ENCODE results near the gene PLAU.
"Not testable (repeated sequence)": the region's sequence is repeated elsewhere in the genome, so short reads cannot be mapped to it uniquely, and the experiment has no call there.

The PLAU gene

DNA sequence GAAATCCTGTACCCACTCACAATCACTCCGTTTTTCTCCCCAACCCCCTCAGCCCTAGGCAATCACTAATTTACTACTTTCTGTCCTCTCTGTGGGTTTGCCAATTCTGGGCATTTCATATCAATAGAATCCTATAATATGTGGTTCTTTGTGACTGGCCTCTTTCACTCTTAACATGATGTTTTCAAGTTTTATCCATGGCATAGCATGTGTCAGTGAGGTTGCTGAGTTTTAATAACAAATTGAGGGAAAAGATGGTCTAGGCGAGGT is 11.9 kb downstream of the PLAU start:
- no peak for DNase-seq

DNA sequence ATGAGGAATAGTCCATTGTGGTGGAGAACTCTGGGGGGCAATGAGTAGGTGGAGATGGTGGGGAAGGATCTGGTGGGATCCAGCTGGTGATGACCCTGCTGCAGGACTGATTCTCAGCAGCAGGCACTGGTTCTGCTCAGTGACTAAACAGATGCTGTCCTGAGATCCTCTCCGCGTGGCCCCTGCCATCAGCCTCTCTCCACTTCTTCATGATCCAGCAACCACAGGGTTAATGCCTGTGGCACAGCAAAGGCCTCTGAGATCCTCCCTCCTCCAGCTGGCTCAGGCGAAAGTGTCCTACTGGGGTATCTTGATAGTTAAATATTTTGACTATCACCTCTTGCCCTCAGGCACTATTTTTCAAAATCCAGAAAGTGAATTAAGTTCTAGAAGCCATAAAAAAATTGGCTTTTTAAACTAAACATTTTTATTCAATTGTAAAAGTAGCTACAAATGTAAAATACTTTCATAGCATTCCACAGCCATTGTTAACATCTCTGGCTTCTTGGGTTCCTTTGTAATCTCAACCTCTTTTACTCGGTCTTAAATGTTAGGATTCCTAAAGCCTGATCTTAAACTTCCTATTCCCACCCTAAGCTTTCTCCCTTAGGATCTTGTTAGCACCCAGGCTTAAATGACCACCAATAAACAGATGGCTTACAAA is 13.1 kb downstream of the PLAU start:
- DNase-seq: no peak

DNA sequence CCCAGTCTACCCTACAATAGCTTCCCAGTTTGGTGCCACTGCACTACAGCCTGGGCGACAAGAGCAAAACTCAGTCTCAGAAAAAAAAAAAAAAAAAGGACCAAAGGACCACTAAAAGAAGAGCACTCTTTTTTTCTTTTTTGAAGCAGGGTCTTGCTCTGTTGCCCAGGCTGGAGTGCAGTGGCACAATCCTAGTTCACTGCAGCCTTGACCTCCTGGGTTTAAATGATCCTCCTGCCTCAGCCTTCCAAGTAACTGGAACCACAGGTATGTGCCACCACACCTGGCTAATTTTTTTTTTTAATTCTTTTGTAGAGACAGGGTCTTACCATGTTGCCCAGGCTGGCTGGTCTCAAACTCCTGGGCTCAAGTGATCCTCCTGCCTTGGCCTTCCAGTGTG is 14.0 kb downstream of the PLAU start:
- no peak for DNase-seq

DNA sequence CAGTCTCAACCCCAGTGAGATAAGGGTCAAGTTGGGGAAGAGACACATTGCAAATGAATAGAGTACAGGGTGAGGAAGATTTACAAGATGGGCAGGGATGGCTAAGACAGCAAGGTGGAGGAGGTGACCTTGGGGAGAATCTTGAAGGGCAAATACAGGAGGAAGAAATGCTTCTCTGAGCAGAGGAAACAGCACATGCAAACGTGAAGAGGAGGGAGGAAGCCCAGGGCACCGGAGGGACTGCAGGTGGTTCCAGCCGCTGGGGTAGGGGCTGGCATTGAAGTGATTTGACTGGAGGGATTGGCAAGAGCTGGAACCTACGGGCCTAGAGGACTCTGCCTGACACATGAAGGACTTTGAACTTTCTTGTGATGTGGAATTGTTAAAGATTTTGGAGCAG is 14.6 kb downstream of the PLAU start:
- no peak for DNase-seq

DNA sequence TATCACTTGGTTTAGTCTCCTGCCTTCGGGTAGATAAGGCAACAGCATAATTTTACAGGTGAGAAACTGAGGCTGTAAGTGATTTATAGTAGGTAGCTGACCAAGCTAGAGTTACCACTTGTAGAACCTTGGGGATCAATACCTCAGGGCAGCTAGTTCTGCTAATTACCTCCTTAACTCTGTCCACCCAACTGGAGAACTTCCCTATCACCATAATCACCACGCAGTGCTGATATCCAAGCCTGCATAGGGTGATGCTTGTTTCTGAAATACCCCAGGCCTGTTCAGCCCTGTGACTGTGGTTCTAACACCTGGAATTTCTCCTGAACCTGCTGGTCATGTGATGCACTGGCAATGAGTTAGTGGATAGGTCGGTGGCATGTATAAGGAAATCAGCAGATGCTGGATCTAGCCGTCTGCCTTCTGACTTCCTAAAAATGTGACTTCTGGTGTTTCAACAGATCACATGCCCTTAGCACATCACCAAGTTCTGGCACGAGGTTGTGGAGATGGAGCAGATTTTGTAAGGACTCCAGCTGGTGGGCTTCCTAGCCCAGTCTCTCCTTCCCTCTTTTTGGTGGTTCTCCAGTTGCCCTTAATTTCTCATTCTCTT is 15.3 kb downstream of the PLAU start:
- DNase-seq: no peak

DNA sequence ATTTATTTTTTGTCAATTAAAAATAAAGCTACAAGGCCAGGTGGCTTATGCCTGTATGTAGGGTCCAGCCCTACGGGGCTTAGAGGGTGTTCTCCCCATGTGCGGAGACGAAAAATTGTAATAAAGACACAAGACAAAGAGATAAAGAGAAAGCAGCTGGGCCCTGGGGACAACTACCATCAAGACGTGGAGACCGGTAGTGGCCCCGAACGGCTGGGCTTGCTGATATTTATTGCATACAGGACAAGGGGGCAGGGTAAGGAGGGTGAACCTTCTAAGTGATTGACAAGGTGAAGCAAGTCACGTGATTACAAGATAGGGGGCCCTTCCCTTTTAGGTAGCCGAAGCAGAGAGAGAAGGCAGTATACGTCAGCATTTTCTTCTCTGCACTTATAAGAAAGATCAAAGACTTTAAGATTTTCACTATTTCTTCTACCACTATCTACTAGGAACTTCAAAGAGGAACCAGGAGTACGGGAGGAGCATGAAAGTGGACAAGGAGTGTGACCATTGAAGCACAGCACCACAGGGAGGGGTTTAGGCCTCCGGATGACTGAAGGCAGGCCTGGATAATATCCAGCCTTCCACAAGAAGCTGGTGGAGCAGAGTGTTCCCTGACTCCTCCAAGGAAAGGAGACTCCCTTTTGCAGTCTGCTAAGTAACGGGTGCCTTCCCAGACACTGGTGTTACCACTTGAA is 19.8 kb downstream of the PLAU start:
- DNase-seq: not testable (repeated sequence)

DNA sequence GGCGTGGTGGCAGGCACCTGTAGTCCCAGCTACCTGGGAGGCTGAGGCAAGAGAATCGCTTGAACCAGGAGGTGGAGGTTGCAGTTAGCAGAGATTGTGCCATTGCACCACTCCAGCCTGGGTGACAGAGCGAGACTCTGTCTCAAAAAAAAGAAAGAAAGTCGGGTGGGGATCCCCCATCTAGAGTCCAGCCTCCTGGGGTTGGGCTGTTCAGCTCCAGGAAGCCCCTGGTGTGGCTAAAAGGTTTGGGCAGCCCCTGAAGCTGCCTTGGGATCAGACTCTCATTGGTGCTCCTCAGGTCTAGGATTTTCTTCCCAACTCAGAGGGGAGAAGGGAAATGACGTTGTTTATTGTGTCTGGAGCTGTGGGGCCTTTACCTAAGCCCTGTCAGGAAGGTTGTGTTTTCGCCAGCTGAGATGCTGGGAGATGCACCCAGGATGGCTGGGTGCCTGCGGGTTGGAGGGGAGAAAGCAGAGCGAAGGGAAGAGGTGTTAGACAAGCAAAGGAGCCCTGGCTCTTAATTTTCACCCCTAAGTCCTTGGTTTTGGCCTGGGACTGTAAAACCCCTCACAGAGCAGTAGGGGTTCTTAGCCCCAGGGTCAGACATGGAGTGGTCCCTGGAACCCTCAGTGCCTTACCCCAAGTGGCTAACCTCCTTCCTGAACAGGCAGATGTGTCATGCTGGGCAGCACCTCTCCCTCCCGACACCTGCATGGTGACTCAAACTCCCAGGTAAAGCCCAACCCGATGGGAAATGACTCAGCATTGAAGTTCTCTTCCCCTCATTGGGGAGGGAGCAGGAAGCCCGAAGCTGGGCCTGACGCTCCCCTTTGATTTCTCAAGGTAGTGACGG is 21.1 kb downstream of the PLAU start:
- peak in 3 of 5 experiments; percentile 16 to 69 (median 38) for DNase-seq

DNA sequence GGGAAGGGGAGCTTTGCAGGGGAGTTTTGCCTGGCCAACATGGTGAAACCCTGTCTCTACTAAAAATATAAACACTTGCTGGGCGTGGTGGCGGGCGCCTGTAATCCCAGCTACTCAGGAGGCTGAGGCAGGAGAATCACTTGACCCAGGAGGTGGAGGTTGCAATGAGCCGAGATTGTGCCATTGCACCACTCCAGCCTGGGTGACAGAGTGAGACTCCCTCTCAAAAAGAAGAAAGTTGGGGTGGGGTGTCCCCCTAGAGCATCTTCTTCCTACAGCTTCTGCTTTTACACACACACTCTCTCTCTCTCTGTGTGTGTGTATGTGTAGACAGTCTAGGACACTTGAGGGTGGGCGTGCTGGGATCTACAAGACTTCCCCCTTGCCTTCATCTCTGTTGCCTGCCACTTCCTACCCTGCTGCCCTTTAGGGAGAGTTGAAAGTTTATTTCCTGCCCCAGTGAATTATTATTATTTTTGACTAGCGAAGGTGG is 21.7 kb downstream of the PLAU start:
- DNase-seq: no peak

DNA sequence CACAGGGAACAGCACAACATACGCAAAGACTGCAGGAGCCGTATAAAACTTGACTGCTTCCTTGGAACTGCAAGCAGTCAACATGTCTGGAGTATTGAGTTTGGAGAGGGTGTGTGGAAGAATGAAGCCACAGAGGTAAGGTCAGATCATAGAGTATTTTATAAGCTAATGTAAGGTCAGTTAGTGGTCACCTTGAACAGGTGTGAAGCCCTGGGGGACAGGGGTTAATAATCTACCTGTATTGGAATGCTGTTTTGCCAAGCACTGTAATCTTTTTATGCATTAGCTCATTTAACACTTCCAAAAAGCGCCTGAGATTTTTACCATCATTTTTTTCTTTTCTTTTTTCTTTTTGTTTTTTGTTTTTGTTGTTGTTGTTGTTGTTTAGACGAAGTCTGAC is 23.1 kb downstream of the PLAU start:
- no peak for DNase-seq

DNA sequence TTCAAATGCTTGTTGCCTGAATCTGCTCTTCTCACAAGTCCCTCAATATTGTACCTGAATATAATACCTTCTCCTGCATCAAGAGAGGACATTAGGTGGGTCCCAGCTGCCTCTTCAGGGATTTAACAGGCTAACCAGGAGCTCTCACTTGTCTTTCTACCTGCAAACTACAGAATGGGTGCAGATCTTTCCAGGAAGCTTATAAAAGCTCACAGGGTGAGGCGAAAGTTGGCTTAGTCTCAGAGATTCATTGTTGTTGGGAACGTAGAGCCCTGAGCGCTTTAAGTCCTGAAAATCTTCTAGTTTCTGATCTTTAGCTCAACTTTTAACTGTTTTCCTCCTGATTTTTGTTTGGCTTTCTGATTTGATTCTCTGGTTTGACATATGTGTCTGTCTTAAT is 25.0 kb downstream of the PLAU start:
- DNase-seq: no peak

DNA sequence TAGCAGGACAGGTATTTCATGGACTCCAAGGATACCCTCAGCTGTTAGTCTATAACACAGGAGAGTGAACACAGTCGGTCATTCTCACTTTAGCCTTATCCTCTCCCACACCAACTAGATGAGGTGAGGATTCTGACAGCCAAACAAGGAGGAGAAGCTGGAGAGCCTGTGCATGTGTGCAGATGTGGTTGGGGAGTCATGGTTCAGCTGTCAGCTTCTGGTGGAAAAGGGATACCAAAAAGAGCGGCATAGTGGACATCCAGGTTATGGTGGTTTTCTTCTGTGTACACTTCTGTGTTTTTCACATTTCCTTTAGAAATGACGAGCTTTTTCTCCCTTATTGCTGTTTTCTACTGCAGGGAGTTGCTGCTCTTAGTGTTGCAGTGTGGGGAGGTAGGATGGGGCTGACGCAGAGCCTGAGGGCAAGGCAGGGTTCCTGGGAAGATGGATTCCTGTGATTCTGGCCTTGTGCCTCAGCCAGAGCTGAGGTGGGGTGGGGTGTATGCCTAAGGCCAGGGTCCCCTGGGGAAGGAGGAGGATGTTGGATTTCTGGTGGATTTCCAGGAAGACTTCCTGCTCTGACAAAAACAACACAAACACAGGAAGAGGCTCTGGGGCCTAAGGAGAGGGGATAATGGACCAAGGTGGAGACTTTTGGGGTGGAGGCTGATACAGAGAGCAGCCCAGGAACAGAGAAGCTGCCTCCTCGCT is 26.6 kb downstream of the PLAU start:
- no peak for DNase-seq

DNA sequence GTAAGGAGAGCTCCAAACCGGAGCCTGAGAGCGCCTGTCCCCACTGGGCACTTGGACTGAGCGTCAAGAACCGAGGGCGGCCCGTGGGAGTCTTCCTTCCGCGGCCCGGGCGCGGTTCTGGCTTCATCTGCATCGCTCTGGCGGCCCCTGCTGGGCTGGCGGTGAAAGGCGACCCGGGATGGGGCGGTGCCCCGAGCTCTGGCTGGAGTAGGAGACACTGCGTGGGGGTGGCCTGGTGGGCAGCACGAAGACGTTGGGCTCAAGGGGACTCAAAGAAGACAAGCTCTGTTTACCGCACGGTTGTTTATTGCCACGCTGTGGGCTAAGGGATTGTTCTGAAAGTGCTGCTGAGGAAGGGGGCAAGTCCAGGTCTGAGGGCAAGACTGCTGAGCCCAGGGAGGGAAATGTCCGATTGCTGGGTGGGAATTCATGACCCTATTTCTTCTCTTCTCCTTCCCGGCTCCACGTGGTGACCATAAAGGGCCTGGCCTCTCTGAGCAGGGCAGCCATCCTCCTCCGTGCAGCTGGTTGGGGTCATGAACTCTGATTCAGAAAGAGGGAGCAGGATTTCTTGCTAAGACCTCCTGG is 29.8 kb downstream of the PLAU start:
- DNase-seq: peak; percentile 64 to 77 (median 75)

DNA sequence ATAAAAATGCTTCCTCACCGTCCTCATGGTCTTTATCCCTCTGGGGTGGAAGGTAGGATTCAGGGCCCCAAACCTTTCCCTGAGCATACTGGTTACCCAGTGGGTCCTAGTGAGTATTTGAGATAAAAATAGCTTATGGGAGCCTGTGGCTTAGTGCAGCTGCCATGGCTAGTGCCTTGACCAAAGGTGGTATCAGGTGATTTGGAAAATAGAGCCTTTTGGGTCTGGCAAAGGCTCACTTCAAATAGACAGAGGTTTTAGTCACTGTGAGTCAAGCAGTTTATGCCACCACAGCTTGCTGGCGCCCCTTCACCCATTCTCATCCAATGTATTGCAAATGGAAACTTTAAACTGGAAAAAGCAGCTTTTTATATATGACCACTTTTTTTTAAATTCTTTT is 30.4 kb downstream of the PLAU start:
- DNase-seq: no peak

DNA sequence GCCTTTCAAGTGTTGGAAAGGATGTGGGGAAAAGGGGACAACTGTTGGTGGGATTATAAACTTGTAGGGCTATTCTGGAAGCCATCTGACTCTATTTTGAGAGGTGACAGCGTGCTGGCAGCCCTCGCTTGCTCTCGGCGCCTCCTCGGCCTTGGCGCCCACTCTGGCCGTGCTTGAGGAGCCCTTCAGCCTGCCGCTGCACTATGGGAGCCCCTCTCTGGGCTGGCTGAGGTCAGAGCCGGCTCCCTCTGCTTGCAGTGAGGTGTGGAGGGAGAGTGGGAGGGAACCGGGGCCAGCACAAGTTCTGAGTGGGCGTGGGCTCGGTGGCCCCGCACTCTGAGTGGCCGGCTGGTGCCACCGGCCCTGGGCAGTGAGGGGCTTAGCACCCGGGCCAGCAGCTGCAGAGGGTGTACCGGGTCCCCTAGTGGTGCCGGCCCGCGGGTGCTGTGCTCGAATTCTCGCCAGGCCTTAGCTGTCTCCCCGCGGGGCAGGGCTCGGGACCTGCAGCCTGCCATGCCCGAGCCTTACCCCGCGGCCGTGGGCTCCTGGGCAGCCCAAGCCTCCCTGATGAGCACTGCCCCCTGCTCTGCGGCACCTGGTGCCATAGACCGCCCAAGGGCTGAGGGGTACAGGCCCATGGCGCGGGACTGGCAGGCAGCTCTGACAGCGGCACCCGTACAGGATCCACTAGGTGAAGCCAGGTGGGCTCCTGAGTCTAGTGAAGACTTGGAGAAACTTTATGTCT is 33.6 kb downstream of the PLAU start:
- DNase-seq: no peak

DNA sequence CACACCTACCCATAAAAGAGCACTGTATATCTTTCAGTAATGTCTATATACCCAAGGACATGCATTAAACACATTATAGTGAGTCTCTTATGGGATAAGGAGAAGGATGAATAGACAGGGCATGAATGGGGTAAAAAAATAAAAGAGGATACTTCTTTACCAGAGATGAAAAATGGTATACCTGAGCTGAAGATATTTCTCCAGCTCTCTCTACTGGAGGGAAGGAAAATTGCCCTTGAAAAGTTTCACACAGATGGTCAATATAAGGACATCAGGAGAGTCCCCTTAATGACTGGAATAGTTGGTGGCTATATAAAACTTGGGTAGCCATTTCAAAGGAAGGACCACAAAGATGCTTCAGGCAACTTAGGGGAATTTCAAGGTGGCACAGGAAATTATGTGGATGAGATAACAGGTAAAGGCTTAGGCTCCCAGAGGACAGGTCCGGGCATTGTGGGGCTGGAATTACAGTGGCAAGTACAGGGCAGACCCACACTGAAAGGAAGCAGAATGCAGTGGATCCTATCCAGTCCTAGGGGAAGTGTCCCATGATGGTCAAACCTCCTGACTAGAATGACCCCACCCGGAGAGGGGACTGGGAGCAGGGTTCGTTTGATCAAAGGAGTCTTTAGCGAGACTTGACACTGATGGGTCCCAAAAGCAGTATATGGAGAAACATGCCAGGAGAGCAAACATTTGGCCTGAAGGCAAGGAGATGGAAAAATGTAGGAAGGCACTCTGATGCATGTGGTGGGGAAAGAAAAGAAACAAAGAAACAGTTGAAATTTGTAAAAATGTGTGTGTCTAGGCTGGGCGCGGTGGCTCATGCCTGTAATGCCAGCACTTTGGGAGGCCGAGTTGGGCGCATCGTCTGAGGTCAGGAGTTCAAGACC is 35.6 kb downstream of the PLAU start:
- DNase-seq: no peak

DNA sequence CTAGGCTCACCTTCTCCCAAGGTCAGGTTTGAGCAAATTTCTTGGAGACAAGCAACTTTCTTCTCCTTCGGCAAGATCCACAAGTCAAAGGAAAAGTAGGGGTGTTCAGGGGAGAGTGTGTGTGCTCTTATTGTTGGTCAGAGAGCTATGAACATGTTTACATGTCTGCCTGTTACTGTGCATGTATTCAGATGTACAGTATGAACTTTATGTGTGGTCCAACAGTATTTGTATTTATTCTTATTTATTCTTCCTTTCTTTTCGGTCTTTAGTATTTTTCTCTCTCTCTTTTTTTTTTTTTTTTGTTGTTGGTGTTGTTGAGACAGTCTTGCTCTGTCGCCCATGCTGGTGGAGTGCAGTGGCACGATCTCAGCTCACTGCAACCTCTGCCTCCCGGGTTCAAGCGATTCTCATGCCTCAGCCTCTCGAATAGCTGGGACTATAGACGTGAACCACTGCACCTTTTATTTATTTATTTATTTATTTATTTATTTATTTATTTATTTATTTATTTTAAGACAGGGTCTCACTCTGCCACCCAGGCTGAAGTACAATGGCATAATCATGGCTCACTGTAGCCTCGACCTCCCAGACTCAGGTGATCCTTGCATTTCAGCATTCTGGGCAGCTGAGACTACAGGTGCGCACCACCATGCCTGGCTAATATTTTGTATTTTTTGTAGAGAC is 38.2 kb downstream of the PLAU start:
- no peak for DNase-seq

DNA sequence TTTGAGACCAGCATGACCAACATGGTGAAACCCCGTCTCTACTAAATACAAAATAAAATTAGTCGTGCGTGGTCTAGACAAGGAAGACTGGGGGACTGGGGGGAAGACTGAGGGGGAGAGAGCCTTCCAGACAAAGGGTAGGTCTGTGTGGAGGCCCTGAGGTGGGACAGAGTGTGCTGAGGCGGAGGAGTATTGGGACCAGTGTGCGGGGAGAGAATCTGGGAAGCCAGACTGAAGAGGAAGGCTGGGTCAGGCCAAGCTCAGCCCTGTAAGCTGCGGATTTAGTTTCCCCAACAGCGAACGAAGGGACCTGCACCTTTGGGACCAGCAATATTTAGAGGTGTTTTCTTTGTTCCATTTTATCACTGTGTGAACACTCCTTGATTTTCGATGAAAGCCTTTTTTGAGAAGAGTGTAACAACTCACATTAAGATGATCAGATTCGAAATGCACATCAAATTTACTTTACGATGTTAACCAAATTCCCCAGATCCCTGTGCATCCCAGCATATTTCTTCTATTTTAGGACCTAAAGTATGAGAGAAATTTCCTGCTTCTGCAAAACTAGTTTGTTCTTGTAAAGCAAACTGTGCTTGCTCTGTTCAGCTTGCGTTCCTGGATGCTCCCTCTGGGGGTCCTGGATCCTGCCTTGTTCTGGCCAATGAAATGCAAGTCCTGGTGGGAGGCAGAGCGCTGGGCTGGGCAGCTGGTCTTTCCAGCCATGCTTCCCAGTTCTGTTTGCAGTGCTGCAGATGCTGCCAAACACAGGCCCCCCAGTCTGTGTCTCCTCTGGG is 39.4 kb downstream of the PLAU start:
- DNase-seq: no peak

DNA sequence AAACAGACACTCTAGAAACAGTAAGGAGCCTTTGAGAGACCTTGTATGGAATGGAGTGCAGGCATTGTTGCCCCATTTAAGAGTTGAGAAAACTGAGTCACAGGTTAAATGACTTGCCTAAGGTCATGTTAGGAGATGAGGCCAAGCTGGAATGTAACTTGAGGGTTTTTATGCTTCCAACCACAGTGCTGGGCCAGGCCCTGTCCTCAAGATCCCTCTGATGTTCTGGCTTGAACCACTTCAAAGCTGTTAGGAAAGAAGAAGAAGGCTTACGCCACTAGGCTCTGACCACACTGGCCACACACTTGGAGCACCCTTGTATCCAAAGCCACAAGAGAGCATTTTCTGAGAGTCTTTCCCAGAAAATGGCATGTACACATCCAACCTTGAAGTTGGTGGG is 42.7 kb downstream of the PLAU start:
- no peak for DNase-seq

DNA sequence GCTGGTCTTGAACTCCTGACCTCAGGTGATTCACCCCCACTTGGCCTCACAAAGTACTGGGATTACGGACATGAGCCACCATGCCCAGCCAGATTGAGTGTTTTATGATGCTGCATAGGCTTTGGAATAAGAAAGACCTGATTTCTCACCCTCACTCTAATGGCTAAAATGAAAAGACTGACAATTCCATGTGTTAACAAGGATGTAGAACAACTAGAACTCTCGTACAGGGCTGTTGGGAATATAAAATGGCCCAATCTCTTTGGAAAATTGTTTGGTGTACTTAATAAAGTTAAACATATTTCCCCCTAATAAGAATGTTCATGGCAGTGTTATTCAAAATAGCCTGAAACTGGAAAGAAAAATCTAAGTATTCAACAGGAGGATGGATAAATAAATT is 43.8 kb downstream of the PLAU start:
- no peak for DNase-seq
